SK-N-SH treated with all-trans-retinoic acid at 6 μM for 48 hours (cell line): ENCODE data around the gene MEIKIN.

ENCODE experiments used
- ATAC-seq: fragments of 200-7000 bp; cut with Tn5 transposase; 3 replicates; pipeline ENCODE4 v1.9.1; 2020; ENCODE audit warnings: mild to moderate bottlenecking, moderate library complexity
- BACH2 ChIP-seq: fragments of 250-450 bp; sonication (Bioruptor Pico); IDR thresholded peaks from 2 replicates; pipeline ENCODE4 v1.9.0; 2021; ENCODE audit warnings: mild to moderate bottlenecking, borderline replicate concordance
- CSDC2 ChIP-seq: fragments of 250-450 bp; sonication (Bioruptor Pico); IDR thresholded peaks from 2 replicates; pipeline ENCODE4 v1.5.0; 2020; ENCODE audit warnings: mild to moderate bottlenecking, moderate library complexity
- ESRRG ChIP-seq: fragments of 250-450 bp; sonication (Bioruptor Pico); IDR thresholded peaks from 2 replicates; pipeline ENCODE4 v1.6.1; 2021; ENCODE audit warnings: mild to moderate bottlenecking
- GLIS3 ChIP-seq: fragments of 250-450 bp; sonication (Bioruptor Pico); IDR thresholded peaks from 2 replicates; pipeline ENCODE4 v1.5.0; 2020; ENCODE audit warnings: mild to moderate bottlenecking, moderate library complexity
- ISL1 ChIP-seq: fragments of 250-450 bp; sonication (Bioruptor Pico); IDR thresholded peaks from 2 replicates; pipeline ENCODE4 v2.1.2; 2022; ENCODE audit warnings: mild to moderate bottlenecking, moderate library complexity
- OSR1 ChIP-seq: fragments of 250-450 bp; sonication (Bioruptor Pico); IDR thresholded peaks from 2 replicates; pipeline ENCODE4 v1.8.0; 2022; ENCODE audit warnings: moderate library complexity, mild to moderate bottlenecking, inconsistent platforms
- PPARA ChIP-seq: fragments of 250-450 bp; sonication (Bioruptor Pico); IDR thresholded peaks from 2 replicates; pipeline ENCODE4 v1.5.0; 2020; ENCODE audit warnings: mild to moderate bottlenecking, borderline replicate concordance
- RARB ChIP-seq: fragments of 250-450 bp; sonication (Bioruptor Pico); IDR thresholded peaks from 2 replicates; pipeline ENCODE4 v1.8.0; 2021; ENCODE audit warnings: mild to moderate bottlenecking, moderate library complexity
- SNAI2 ChIP-seq: fragments of 250-450 bp; sonication (Bioruptor Pico); IDR thresholded peaks from 2 replicates; pipeline ENCODE4 v1.5.0; 2020; ENCODE audit warnings: mild to moderate bottlenecking, moderate library complexity
- TOX ChIP-seq: fragments of 250-450 bp; sonication (Bioruptor Pico); IDR thresholded peaks from 2 replicates; pipeline ENCODE4 v1.8.0; 2021; ENCODE audit warnings: mild to moderate bottlenecking, moderate library complexity, borderline replicate concordance
- ZC3H10 ChIP-seq: fragments of 250-450 bp; sonication (Bioruptor Pico); IDR thresholded peaks from 2 replicates; pipeline ENCODE4 v1.5.1; 2021; ENCODE audit warnings: mild to moderate bottlenecking, moderate library complexity
- ZFP3 ChIP-seq: fragments of 250-450 bp; sonication (Bioruptor Pico); IDR thresholded peaks from 2 replicates; pipeline ENCODE4 v1.5.0; 2020; ENCODE audit warnings: mild to moderate bottlenecking, moderate library complexity
- ZNF565 ChIP-seq: fragments of 450-650 bp; formaldehyde crosslinking; conservative IDR thresholded peaks from 2 replicates; pipeline ENCODE4 v1.5.0; 2020; ENCODE audit warnings: low read depth, mild to moderate bottlenecking, moderate library complexity
- ZNF70 ChIP-seq: fragments of 450-650 bp; formaldehyde crosslinking; IDR thresholded peaks from 2 replicates; pipeline ENCODE4 v1.5.0; 2020; ENCODE audit warnings: mild to moderate bottlenecking, moderate library complexity
- TF ChIP-seq, protein P1 (sequence below): fragments of 250-450 bp; sonication (Bioruptor Pico); IDR thresholded peaks from 2 replicates; pipeline ENCODE4 v1.8.0; 2021; ENCODE audit warnings: low read depth, mild to moderate bottlenecking, moderate library complexity, borderline replicate concordance
- TF ChIP-seq, protein P2 (sequence below): fragments of 250-450 bp; sonication (Bioruptor Pico); IDR thresholded peaks from 2 replicates; pipeline ENCODE4 v1.5.1; 2021; ENCODE audit warnings: mild to moderate bottlenecking, moderate library complexity
- TF ChIP-seq, protein P3 (sequence below): fragments of 250-450 bp; sonication (Bioruptor Pico); IDR thresholded peaks from 2 replicates; pipeline ENCODE4 v1.5.0; 2020; ENCODE audit warnings: mild to moderate bottlenecking, moderate library complexity
- TF ChIP-seq, protein P4 (sequence below): fragments of 250-450 bp; sonication (Bioruptor Pico); IDR thresholded peaks from 2 replicates; pipeline ENCODE4 v1.5.1; 2020; ENCODE audit warnings: low read depth, mild to moderate bottlenecking, moderate library complexity

Gene MEIKIN

DNA sequence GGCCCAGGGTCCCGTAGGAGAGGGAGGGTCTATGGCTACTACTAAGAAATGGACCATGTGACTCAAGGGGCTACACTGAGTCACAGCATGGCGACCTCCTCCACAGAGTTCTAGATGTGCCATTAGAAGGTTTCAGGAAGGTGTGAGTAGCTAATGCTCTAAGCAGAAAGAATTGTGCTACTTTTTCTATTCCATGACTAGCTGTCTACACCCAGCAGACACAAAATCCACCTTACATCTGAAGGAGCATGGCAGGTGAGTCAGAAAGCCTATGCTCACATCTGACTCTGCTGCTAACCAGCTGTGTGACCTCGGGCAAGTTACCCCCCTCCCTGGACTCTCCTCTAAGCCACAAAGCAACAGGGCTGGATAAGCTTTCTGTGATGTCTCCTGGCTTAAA, 14.4 kb upstream of the MEIKIN start:
- TF ChIP-seq RARB (CRISPR knock-in tag) (no peak), ESRRG (CRISPR knock-in tag) (no peak), PPARA (CRISPR knock-in tag) (no peak), TOX (CRISPR knock-in tag) (no peak), ISL1 (CRISPR knock-in tag) (no peak), CSDC2 (CRISPR knock-in tag) (no peak)
- TF ChIP-seq, protein P1, sequence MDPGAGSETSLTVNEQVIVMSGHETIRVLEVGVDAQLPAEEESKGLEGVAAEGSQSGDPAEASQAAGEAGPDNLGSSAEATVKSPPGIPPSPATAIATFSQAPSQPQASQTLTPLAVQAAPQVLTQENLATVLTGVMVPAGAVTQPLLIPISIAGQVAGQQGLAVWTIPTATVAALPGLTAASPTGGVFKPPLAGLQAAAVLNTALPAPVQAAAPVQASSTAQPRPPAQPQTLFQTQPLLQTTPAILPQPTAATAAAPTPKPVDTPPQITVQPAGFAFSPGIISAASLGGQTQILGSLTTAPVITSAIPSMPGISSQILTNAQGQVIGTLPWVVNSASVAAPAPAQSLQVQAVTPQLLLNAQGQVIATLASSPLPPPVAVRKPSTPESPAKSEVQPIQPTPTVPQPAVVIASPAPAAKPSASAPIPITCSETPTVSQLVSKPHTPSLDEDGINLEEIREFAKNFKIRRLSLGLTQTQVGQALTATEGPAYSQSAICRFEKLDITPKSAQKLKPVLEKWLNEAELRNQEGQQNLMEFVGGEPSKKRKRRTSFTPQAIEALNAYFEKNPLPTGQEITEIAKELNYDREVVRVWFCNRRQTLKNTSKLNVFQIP, result no peak
- TF ChIP-seq, protein P2, sequence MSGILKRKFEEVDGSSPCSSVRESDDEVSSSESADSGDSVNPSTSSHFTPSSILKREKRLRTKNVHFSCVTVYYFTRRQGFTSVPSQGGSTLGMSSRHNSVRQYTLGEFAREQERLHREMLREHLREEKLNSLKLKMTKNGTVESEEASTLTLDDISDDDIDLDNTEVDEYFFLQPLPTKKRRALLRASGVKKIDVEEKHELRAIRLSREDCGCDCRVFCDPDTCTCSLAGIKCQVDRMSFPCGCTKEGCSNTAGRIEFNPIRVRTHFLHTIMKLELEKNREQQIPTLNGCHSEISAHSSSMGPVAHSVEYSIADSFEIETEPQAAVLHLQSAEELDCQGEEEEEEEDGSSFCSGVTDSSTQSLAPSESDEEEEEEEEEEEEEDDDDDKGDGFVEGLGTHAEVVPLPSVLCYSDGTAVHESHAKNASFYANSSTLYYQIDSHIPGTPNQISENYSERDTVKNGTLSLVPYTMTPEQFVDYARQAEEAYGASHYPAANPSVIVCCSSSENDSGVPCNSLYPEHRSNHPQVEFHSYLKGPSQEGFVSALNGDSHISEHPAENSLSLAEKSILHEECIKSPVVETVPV (CRISPR knock-in tag), result no peak
- TF ChIP-seq, protein P3, sequence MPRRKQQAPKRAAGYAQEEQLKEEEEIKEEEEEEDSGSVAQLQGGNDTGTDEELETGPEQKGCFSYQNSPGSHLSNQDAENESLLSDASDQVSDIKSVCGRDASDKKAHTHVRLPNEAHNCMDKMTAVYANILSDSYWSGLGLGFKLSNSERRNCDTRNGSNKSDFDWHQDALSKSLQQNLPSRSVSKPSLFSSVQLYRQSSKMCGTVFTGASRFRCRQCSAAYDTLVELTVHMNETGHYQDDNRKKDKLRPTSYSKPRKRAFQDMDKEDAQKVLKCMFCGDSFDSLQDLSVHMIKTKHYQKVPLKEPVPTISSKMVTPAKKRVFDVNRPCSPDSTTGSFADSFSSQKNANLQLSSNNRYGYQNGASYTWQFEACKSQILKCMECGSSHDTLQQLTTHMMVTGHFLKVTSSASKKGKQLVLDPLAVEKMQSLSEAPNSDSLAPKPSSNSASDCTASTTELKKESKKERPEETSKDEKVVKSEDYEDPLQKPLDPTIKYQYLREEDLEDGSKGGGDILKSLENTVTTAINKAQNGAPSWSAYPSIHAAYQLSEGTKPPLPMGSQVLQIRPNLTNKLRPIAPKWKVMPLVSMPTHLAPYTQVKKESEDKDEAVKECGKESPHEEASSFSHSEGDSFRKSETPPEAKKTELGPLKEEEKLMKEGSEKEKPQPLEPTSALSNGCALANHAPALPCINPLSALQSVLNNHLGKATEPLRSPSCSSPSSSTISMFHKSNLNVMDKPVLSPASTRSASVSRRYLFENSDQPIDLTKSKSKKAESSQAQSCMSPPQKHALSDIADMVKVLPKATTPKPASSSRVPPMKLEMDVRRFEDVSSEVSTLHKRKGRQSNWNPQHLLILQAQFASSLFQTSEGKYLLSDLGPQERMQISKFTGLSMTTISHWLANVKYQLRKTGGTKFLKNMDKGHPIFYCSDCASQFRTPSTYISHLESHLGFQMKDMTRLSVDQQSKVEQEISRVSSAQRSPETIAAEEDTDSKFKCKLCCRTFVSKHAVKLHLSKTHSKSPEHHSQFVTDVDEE, result no peak
- ATAC-seq, result no peak

DNA sequence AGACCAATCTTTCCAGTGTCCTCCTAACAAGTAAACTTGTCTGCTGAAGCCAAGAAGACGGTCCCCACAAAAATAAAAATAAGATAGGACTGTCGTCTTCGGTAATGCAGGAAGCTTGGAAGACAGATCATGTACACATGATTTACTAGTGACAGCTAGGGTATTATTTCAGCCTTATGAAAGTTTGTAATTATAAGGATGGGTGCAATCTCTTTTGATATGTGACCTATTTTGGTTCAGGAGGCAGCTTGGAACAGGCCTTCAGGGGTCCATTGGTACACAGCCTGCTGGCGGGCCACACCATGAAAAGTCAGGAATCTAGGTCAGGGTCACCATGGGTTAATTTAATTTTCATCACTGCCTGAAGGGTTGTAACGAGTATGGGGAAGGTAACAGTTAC, 13.7 kb upstream of the MEIKIN start:
- TF ChIP-seq SNAI2 (CRISPR knock-in tag) (no peak), ZNF70 (CRISPR knock-in tag) (no peak), ZC3H10 (CRISPR knock-in tag) (no peak), OSR1 (CRISPR knock-in tag) (no peak), BACH2 (CRISPR knock-in tag) (no peak), CSDC2 (CRISPR knock-in tag) (no peak), TOX (CRISPR knock-in tag) (no peak), ISL1 (CRISPR knock-in tag) (no peak), RARB (CRISPR knock-in tag) (no peak), GLIS3 (CRISPR knock-in tag) (no peak), ZFP3 (CRISPR knock-in tag) (no peak), PPARA (CRISPR knock-in tag) (no peak), ZNF565 (CRISPR knock-in tag) (no peak)
- TF ChIP-seq, protein P4, sequence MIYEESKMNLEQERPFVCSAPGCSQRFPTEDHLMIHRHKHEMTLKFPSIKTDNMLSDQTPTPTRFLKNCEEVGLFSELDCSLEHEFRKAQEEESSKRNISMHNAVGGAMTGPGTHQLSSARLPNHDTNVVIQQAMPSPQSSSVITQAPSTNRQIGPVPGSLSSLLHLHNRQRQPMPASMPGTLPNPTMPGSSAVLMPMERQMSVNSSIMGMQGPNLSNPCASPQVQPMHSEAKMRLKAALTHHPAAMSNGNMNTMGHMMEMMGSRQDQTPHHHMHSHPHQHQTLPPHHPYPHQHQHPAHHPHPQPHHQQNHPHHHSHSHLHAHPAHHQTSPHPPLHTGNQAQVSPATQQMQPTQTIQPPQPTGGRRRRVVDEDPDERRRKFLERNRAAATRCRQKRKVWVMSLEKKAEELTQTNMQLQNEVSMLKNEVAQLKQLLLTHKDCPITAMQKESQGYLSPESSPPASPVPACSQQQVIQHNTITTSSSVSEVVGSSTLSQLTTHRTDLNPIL (CRISPR knock-in tag), result no peak
- TF ChIP-seq, protein P2 (CRISPR knock-in tag), result no peak
- TF ChIP-seq, protein P3, result no peak
- TF ChIP-seq, protein P1, result no peak
- TF ChIP-seq, all 23 proteins: peak for 0
- no peak for ATAC-seq
